ENCODE data around the gene KRT32. TPM values are rescaled to one million over a fixed set of nuclear protein-coding genes. Genes with fewer than 3 reads are reported as not detected.
A peak's percentile ranks its signal among the peaks of the same experiment; 100 is the strongest.

KRT32 gene
- total RNA-seq, 4 donors from 2014 or later, result not detected

GRCh38 chr17:41505809-41506767 is 38.9 kb upstream of the KRT32 start:
- Histone ChIP-seq H3K4me3 (no peak overlapping the region), H3K36me3 (no peaks in the 10 kb centered on the region), H3K27ac (no peak overlapping the region), H3K9me3 (no peaks in the 10 kb centered on the region), H3K4me1 (peaks cover 0 to 16% of the 10 kb centered on the region in 2 donors), H3K27me3 (no peaks in the 10 kb centered on the region)
- no peak for TF ChIP-seq CTCF (IDR thresholded peaks at IDR 0.05)
- DNase-seq, result no peak
- intact Hi-C loops (cut with DNase I; ENCODE audit: low total_unique reads), result no loop called here

DNA sequence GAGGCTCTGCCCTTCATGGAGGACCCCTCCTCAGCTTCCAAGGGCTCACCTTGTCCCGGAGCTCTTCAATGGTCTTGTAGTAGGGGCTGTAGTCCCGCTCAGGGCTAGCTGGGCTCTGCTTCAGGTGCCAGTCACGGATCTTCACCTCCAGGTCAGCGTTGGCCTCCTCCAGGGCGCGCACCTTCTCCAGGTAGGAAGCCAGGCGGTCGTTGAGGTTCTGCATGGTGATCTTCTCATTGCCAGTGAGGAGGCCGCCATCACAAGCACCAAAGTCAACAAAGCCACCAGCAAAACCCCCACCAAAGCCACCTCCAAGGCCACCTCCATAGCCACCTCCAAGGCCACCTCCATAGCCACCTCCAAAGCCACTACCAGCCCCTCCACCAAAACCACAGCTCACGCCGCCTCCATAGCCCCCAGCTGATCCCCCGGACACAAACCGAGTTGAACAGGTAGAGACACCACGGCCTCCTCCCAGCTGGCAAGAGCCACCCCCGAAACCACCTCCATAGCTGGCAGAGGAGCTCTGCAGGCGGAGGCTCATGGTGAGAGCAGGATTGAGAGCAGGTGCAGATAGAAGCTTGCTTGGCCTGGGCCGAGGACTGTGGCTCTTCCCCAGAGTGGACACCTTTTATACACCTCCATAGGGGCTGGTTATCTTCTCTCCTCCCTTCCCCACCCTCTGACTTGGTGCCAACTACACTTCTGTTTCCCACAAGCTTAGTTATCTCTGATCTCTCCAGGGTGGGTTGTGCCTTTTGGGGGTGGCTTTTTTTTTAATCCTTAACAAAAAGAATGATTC is 38.0 kb upstream of the KRT32 start, which contains the start of gene KRT13:
Gene KRT13 (minus strand): TSS at position 606 of the 802 bp plus-strand sequence. CDS start 62 bp downstream, at position 544.
- TF ChIP-seq POLR2A (IDR thresholded peaks at IDR 0.05) (no peak), CTCF (IDR thresholded peaks at IDR 0.05) (no peak)
- Histone ChIP-seq H3K4me3 (no peak within 1 kb of the TSS), H3K36me3 (no peaks in the 10 kb centered on the region), H3K27ac (peak within 1 kb of the TSS; percentile 56 to 68), H3K4me1 (peaks cover 0 to 16% of the 10 kb centered on the region in 2 donors), H3K27me3 (no peaks in the 10 kb centered on the region), H3K9me3 (no peaks in the 10 kb centered on the region)
- no peak for DNase-seq
- intact Hi-C loops (cut with DNase I; ENCODE audit: low total_unique reads), result no loop called here

- Histone ChIP-seq H3K4me1 (peaks cover 0 to 16% of the 10 kb centered on the region in 2 donors), H3K4me3 (no peak overlapping the region), H3K27me3 (no peaks in the 10 kb centered on the region), H3K36me3 (no peaks in the 10 kb centered on the region), H3K9me3 (no peaks in the 10 kb centered on the region), H3K27ac (peak overlapping the region; percentile 56 to 68)
- peak; percentile 60 to 76 for DNase-seq
- TF ChIP-seq POLR2A (IDR thresholded peaks at IDR 0.05) (no peak), CTCF (IDR thresholded peaks at IDR 0.05) (no peak)
- intact Hi-C loops (cut with DNase I; ENCODE audit: low total_unique reads), result no loop called here
Measured at GRCh38 chr17:41504246-41504977, 37.2 kb upstream of the KRT32 start.

GRCh38 chr17:41503202-41503601 is 36.0 kb upstream of the KRT32 start:
- Histone ChIP-seq H3K27ac (peak overlapping the region; percentile 56 to 68), H3K9me3 (no peaks in the 10 kb centered on the region), H3K36me3 (no peaks in the 10 kb centered on the region), H3K4me1 (peaks cover 0 to 16% of the 10 kb centered on the region in 2 donors), H3K4me3 (no peak overlapping the region), H3K27me3 (no peaks in the 10 kb centered on the region)
- TF ChIP-seq POLR2A (IDR thresholded peaks at IDR 0.05) (no peak), CTCF (IDR thresholded peaks at IDR 0.05) (no peak)
- DNase-seq, result peak in 1 of 2 donors; percentile 60
- intact Hi-C loops (cut with DNase I; ENCODE audit: low total_unique reads), result no loop called here
